NCI-H128 (cell line): Measurements from ENCODE around the gene TSPAN31.
"Not testable (repeated sequence)": the region's sequence is repeated elsewhere in the genome, so short reads cannot be mapped to it uniquely, and the experiment has no call there.

Experiments
- DNase-seq: peaks from one replicate; lab custom pipeline; 2025; ENCODE audit not compliant: unreplicated experiment; lab: John Stamatoyannopoulos, UW

Gene TSPAN31

GRCh38 chr12:57765698-57766463, 21.0 kb downstream of the TSPAN31 start:
- DNase-seq: no peak

- DNase-seq: no peak
Measured at GRCh38 chr12:57766464-57767304, 21.8 kb downstream of the TSPAN31 start, which contains the start of gene CYP27B1. TSS of gene CYP27B1 (minus strand) at chr12:57767078. CDS start at chr12:57767041, 37 bp downstream.

DNA sequence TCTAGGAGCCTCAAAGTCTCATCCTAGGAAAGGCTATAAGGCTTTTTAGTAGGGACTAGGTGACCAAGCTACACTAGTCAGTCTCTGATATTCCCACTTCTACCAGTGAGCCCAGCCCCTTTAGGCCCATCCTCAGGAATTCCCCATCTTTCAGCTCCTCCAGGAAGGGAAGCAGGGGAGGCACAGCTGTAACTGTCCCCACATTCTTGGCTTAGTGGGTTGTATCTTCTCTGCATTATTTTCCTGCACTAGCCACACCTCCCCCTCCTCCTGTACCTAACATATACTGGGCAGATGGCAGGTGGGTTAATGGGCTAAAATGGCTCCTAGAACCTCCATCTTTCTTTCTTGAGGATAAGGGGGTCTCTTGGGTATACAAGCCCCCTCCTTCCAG, 22.5 kb downstream of the TSPAN31 start:
- no peak for DNase-seq

DNA sequence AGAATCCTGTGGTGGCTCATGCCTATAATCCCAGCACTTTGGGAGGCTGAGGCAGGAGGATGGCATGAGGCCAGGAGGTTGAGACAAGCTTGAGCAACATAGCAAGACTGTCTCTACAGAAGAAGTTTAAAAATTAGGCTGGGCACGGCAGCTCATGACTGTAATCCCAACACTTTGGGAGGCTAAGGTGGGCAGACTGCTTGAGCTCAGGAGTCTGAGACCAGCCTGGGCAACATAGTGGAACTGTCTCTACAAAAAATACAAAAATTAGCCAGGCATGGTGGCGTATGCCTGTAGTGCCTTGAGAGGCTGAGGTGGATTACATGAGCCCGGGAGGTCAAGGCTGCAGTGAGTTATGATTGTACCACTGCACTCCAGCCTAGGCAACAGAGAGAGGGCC, 23.0 kb downstream of the TSPAN31 start:
- DNase-seq: no peak

DNA sequence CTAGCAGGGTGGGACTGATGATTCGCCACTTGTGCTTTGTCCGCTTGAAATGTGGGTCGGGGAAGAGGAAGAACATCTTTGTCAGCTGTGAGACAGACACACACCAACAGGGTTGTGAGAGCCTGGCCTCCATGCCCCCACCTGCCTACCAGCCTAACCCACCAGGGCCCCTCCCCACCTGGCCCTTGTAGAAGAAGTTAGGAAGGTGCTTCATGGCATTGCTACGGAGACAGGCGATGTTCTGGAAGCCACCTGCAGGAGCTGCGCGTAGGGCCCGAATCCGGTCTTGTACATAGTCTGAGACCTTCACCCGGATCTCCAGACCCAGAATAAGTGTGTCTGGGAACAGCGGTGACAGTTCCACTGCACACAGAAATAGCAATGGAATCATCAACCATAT, 24.8 kb downstream of the TSPAN31 start:
- no peak for DNase-seq

DNA sequence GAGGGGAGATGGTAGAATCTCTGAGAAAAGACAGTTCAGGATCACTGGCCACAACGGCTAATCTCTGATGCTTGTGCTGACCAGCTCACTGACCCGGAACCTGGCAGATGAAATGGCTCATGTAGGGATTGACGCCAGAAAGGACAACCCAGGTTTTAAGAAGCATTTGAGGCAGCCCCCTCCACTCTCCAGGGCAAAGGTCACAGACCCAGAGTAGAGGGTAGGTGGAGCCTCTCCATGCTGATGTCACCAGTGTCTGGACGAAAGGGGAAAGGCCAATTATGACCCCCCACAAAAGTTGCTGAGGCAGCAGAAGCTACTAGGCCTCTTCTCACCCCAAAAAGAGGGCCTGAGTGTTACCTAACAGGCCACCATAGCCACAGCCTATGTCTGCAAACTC, 25.9 kb downstream of the TSPAN31 start:
- no peak for DNase-seq

- DNase-seq: peak; percentile 62
Measured at GRCh38 chr12:57771236-57771872, 26.5 kb downstream of the TSPAN31 start.

DNA sequence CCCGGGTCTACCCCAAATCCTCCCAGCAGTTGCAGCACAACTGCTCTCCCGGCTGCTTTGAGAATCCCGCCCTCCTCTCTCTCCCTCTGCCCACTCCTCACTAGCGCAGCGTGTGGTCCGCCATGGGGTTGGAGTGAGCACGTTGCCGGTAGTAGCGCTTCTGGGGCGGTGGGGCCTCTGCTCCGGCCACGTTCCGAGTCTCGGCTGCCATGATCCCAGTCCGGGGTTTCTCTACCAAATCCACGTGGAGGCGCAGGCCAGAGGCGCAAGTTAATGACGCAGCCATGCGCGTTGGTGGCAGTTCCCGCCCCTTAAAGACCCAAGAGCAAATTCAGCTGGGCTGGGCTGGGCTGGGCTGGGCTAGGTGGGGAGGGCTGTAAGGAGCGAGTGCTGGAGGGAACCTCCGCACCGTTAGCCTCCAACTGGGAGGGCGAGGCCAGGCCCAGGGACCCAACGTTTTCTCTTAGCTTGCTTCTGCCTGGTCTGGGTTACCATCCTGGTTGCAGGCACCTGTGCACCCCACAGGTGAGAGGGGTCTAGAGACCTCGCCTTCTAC, 27.1 kb downstream of the TSPAN31 start, which contains the start of gene METTL1:
TSS of gene METTL1 (minus strand) at position 233 of the 556 bp plus-strand sequence. CDS start at position 211, 22 bp downstream.
- peak; percentile 84 for DNase-seq

DNA sequence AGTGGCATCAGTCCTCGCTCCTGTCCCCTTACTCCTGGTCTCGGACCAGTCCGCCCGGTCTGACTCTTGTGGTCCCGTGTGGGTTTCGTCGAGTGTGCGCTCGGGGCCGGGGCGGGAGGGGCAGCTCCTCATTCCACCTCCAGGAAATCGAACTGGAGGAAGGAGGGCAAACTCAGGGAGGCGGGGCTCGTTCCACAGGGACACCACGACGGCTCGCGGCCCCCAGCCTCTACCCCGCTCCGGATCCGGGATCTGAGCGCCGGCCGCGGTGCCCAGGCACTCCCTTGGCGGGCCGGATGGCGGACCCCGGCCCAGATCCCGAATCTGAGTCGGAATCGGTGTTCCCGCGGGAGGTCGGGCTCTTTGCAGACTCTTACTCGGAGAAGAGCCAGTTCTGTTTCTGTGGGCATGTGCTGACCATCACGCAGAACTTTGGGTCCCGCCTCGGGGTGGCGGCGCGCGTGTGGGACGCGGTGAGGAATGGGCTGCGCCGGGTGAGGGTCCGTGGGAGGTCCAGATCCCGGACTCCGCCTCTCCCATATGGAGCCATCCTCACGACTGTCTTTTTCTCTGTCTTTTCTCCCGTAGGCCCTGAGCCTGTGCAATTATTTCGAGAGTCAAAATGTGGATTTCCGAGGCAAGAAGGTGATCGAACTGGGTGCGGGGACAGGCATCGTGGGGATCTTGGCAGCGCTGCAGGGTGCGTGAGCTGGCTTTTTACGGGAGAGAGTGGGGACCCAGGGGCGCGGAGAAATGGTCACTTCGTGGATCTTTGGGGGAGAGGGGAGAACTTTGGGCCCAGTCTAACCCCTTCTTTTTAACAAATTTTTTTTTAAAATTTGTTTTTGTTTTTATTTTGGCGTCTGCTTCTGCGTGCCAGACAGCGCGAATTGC, 27.8 kb downstream of the TSPAN31 start, which contains the start of gene EEF1AKMT3:
TSS of gene EEF1AKMT3 (plus strand) at position 186 of the 894 bp plus-strand sequence. CDS start at position 297, 111 bp downstream.
- DNase-seq: no peak

DNA sequence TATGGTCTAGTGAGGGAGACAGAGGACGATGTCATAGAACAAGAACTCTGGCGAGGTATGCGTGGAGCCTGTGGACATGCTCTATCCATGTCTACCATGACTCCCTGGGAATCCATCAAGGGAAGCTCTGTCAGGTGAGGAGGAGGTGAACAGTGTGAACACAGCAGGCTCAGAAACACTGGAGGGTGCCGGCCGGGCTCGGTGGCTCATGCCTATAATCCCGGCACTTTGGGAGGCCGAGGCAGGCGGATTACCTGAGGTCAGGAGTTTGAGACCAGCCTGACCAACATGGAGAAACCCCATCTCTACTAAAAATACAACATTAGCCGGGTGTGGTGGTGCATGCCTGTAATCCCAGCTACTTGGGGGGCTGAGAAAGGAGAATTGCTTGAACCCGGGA, 29.8 kb downstream of the TSPAN31 start:
- not testable (repeated sequence) for DNase-seq

- no peak for DNase-seq
Measured at GRCh38 chr12:57775044-57775443, 30.2 kb downstream of the TSPAN31 start.

DNA sequence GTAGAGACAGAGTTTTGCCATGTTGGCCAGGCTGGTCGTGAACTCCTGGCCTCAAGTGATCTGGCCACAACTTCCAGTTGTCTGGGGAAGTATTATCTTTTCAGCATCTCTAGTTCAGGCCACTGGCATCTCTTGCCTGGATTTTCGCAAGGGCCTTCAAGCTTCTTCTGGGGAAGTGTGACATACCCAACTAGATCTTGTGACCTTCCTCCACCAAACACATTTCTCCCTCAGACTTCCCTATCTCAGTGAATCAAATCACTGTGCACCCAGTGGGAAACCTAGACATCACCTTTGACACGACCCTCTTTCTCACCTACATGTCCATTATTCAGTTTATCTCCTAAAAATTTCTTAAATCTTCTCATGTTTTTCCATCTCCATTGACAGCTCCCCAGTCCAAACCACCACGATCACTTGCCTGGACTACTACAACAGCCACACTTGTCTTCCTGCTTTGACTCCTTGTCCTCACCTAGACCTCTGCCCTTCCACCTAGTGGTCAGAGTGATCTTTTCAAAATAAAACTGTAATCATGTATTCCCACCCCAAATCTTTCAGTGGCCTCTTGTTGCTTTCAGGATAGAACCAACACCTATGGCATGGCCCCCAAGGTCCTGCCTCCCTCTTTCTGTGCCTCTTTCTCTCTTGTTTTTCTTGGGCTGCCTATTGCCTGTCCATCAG, 30.9 kb downstream of the TSPAN31 start:
- DNase-seq: no peak

GRCh38 chr12:57776247-57776587, 31.4 kb downstream of the TSPAN31 start:
- DNase-seq: no peak

DNA sequence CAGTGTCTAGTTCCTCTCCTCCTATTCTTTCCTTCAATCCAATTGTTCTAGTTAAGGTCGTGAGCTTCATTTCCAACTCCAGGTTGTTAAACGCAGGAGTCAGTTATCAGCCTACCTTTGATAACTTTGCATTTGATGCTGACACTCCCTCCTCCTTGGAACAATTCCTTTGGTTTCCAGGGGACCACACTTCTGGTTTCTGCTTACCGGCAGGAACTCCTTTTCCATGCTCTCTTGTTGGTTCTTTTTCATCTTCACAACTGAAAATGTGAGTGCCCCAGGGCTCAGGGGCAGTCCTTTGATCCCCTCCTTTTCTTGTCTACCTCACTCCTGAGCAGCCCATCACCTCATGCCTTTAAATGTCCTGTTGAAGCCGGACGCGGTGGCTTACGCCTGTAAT, 32.5 kb downstream of the TSPAN31 start:
- no peak for DNase-seq

DNA sequence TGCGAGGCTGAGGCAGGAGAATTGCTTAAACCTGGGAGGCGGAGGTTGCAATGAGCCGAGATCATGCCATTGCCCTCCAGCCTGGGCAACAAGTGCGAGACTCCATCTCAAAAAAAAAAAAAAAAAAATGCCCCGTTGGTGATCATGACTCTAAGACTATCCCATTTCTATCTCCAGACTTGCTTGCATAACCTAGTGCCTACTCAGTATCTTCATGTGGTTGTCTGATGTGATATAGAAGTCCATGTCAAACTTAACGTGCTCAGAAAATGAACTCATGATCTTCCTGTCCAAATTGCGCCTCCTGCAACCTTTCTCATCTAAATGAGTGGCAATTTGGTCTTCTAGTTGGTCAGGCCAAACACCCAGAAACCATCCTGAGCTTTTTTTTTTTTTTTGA, 33.1 kb downstream of the TSPAN31 start:
- no peak for DNase-seq

DNA sequence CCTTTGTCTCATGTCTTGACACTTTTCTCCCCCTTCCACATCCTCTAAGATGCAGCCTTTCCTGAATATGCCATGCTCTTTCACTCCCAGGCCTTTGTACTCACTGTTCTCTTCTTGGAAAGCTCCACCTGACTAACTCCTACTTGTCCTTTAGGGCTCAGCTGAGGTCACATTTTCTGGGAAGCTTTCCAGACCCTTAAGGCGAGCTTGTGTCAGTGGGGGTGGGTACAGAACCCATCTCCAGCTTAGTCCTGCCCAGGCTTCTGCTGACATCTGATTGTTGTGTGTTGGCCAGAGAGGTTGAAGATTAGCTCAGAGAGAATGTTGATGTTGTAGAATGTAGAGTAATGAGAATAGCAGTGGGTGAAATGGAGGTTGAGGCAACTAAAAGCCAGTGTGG, 34.9 kb downstream of the TSPAN31 start:
- DNase-seq: no peak

GRCh38 chr12:57780284-57780897, 35.6 kb downstream of the TSPAN31 start:
- DNase-seq: no peak

DNA sequence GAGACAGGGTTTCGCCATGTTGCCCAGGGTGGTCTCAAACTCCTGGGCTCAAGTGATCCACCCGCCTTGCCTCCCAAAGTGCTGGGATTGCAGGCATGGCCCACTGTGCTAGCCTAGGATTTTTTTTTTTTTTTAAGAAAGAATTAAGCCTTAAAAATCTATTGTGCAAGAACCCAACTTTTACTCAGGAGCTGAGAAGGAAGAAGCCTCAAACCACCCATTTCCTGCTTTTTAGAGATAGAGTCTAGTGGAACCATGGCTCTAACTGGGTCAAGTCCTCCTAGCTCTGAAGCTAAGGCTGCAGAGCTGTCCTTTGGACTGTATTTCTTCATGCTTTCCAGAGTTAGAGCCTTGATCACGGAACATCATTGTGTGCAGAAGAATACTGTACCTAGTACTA, 36.4 kb downstream of the TSPAN31 start:
- no peak for DNase-seq

GRCh38 chr12:57781801-57782200, 37.0 kb downstream of the TSPAN31 start:
- DNase-seq: no peak
